HepG2 (cell line): ENCODE data around the gene LRRC8E. TPM values are rescaled to one million over a fixed set of nuclear protein-coding genes. Genes with fewer than 3 reads are reported as not detected.
A peak's percentile ranks its signal among the peaks of the same experiment; 100 is the strongest.

Experiments
- CAMTA2 ChIP-seq: sonication (generic); formaldehyde crosslinking; IDR thresholded peaks from 2 replicates; pipeline ENCODE4 v1.4.0; 2020; ENCODE audit warnings: mild to moderate bottlenecking, missing genetic modification reagents, borderline replicate concordance
- CERS6 ChIP-seq: sonication (generic); formaldehyde crosslinking; IDR thresholded peaks from 2 replicates; pipeline ENCODE4 v1.5.0; 2020; ENCODE audit warnings: missing genetic modification reagents
- DNMT3B ChIP-seq: conservative IDR thresholded peaks from 2 replicates; pipeline ENCODE4 v1.6.1; 2016; ENCODE audit warnings: missing biosample characterization, control low read depth
- FOXO1 ChIP-seq: sonication (generic); formaldehyde crosslinking; IDR thresholded peaks from 2 replicates; pipeline ENCODE4 v1.4.0; 2020; ENCODE audit warnings: missing genetic modification reagents
- HINFP ChIP-seq: sonication (generic); formaldehyde crosslinking; IDR thresholded peaks from 2 replicates; pipeline ENCODE4 v1.4.0; 2020; ENCODE audit warnings: low read depth, mild to moderate bottlenecking, missing genetic modification reagents
- HMG20B ChIP-seq: conservative IDR thresholded peaks from 2 replicates; pipeline ENCODE4 v1.6.1; 2016; ENCODE audit warnings: missing genetic modification reagents, missing compliant biosample characterization
- HNRNPH1 ChIP-seq: fragments of 200-400 bp; formaldehyde crosslinking; optimal IDR thresholded peaks from 2 replicates; pipeline ENCODE3; 2017; ENCODE audit warnings: mild to moderate bottlenecking, low read depth, low read length
- IRX3 ChIP-seq: sonication (generic); formaldehyde crosslinking; IDR thresholded peaks from 2 replicates; pipeline ENCODE4 v1.8.1; 2023; ENCODE audit warnings: mild to moderate bottlenecking, low read depth, missing genetic modification reagents, borderline replicate concordance
- MTF2 ChIP-seq: sonication (generic); formaldehyde crosslinking; IDR thresholded peaks from 2 replicates; pipeline ENCODE4 v1.5.0; 2020; ENCODE audit warnings: missing genetic modification reagents, borderline replicate concordance
- MYNN ChIP-seq: sonication (generic); formaldehyde crosslinking; IDR thresholded peaks from 2 replicates; pipeline ENCODE4 v1.4.0; 2020; ENCODE audit warnings: mild to moderate bottlenecking, low read depth, missing genetic modification reagents
- NPAS2 ChIP-seq: sonication (generic); formaldehyde crosslinking; IDR thresholded peaks from 2 replicates; pipeline ENCODE4 v1.8.0; 2022; ENCODE audit warnings: mild to moderate bottlenecking, missing genetic modification reagents, borderline replicate concordance
- NRL ChIP-seq: sonication (generic); formaldehyde crosslinking; IDR thresholded peaks from 2 replicates; pipeline ENCODE4 v1.5.0; 2020; ENCODE audit warnings: missing genetic modification reagents, mild to moderate bottlenecking, moderate library complexity, borderline replicate concordance
- PHF8 ChIP-seq: sonication (generic); formaldehyde crosslinking; IDR thresholded peaks from 2 replicates; pipeline ENCODE4 v1.5.0; 2020; ENCODE audit warnings: missing genetic modification reagents
- POLR2G ChIP-seq: fragments of 200-400 bp; formaldehyde crosslinking; IDR thresholded peaks from 2 replicates; pipeline ENCODE4 v1.6.1; 2018; ENCODE audit warnings: mild to moderate bottlenecking, low read depth, low read length, moderate library complexity
- SIX1 ChIP-seq: sonication (generic); formaldehyde crosslinking; IDR thresholded peaks from 2 replicates; pipeline ENCODE4 v1.4.0; 2020; ENCODE audit warnings: missing genetic modification reagents, borderline replicate concordance
- SMAD9 ChIP-seq: sonication (generic); formaldehyde crosslinking; IDR thresholded peaks from 2 replicates; pipeline ENCODE4 v1.5.1; 2020; ENCODE audit warnings: mild to moderate bottlenecking, missing genetic modification reagents
- SOX5 ChIP-seq: IDR thresholded peaks from 2 replicates; pipeline ENCODE4 v1.6.1; 2016; ENCODE audit warnings: borderline replicate concordance
- TAF1 ChIP-seq: sonication (generic); formaldehyde crosslinking; IDR thresholded peaks from 2 replicates; pipeline ENCODE4 v1.4.0; 2020; ENCODE audit warnings: missing genetic modification reagents
- ZBTB4 ChIP-seq: sonication (generic); formaldehyde crosslinking; IDR thresholded peaks from 2 replicates; pipeline ENCODE4 v1.4.0; 2020; ENCODE audit warnings: missing genetic modification reagents, mild to moderate bottlenecking, borderline replicate concordance
- ZFP36L2 ChIP-seq: sonication (generic); formaldehyde crosslinking; IDR thresholded peaks from 2 replicates; pipeline ENCODE4 v1.4.0; 2020; ENCODE audit warnings: missing genetic modification reagents
- ZFP41 ChIP-seq: sonication (generic); formaldehyde crosslinking; IDR thresholded peaks from 2 replicates; pipeline ENCODE4 v1.4.0; 2020; ENCODE audit warnings: mild to moderate bottlenecking, missing genetic modification reagents, borderline replicate concordance
- ZFP82 ChIP-seq: sonication (generic); formaldehyde crosslinking; IDR thresholded peaks from 2 replicates; pipeline ENCODE4 v1.5.1; 2020; ENCODE audit warnings: mild to moderate bottlenecking, missing genetic modification reagents, borderline replicate concordance
- ZNF3 ChIP-seq: IDR thresholded peaks from 2 replicates; pipeline ENCODE4 v1.7.0; 2017; ENCODE audit warnings: inconsistent platforms
- ZNF335 ChIP-seq: sonication (generic); formaldehyde crosslinking; IDR thresholded peaks from 2 replicates; pipeline ENCODE4 v1.4.0; 2020; ENCODE audit warnings: missing genetic modification reagents
- ZNF383 ChIP-seq: sonication (generic); formaldehyde crosslinking; IDR thresholded peaks from 2 replicates; pipeline ENCODE4 v1.4.0; 2020; ENCODE audit warnings: missing genetic modification reagents, mild to moderate bottlenecking, borderline replicate concordance
- ZNF501 ChIP-seq: sonication (generic); formaldehyde crosslinking; IDR thresholded peaks from 2 replicates; pipeline ENCODE4 v1.5.1; 2020; ENCODE audit warnings: mild to moderate bottlenecking, moderate library complexity, missing genetic modification reagents
- ZNF775 ChIP-seq: sonication (generic); formaldehyde crosslinking; IDR thresholded peaks from 2 replicates; pipeline ENCODE4 v1.4.0; 2020; ENCODE audit warnings: missing genetic modification reagents, mild to moderate bottlenecking, moderate library complexity, borderline replicate concordance
- polyA plus RNA-seq, 8 experiments: library from polyadenylated mRNA; depleted of rRNA in 3 of 8; stranded (reverse) in 7 of 8; unstranded in 1 of 8; fragments of >200 nt; fragmentation: Illumina TruSeq in 4 of 8; extraction: Trizol in 4 of 8; gene quantifications; 2 replicates each; pipeline versions ENCODE4 v1.2.1 to v1.2.3, GENCODE V29; 2011 to 2016; ENCODE audit warnings: low read depth in 4 of 8, missing spikeins in 1 of 8, mixed read lengths in 1 of 8; ENCODE audit not compliant: insufficient read depth in 1 of 8
- total RNA-seq, 5 experiments: library from RNA; depleted of rRNA; stranded (reverse); fragments of >200 nt; fragmentation: Illumina TruSeq; extraction: Trizol; gene quantifications; 2 replicates each; pipeline ENCODE4 v1.2.3, GENCODE V29; 2016; ENCODE audit warnings: low read depth in 1 of 5

The LRRC8E gene
- total and polyA plus RNA-seq, 2 of the 13 experiments (the other 11 are each of a cell fraction or from before 2014, with no cell fraction given) = 8.0 to 10.3 TPM

GRCh38 chr19:7897292-7897691, 9.0 kb downstream of the LRRC8E start (continued):
- no peak for TF ChIP-seq ZFP41 (CRISPR knock-in tag)
- no peak for TF ChIP-seq ZFP36L2
- no peak for TF ChIP-seq ZNF335
- TF ChIP-seq SOX5 (CRISPR knock-in tag) = peak; percentile 19; the same call in 1 of the 2 replicates
- no peak for TF ChIP-seq ZBTB4 (CRISPR knock-in tag)
- no peak for TF ChIP-seq TAF1 (CRISPR knock-in tag)
- TF ChIP-seq SMAD9 (CRISPR knock-in tag) = no peak
- TF ChIP-seq HMG20B = no peak
- no peak for TF ChIP-seq ZNF383 (CRISPR knock-in tag)
- no peak for TF ChIP-seq ZNF3 (CRISPR knock-in tag)
- TF ChIP-seq POLR2G = no peak
- no peak for TF ChIP-seq FOXO1 (CRISPR knock-in tag)
- TF ChIP-seq CAMTA2 (CRISPR knock-in tag) = no peak
- no peak for TF ChIP-seq HNRNPH1
- no peak for TF ChIP-seq NPAS2 (CRISPR knock-in tag)
- no peak for TF ChIP-seq ZFP82 (CRISPR knock-in tag)
- TF ChIP-seq ZNF775 = no peak
- no peak; the same call in 1 of the 2 replicates for TF ChIP-seq NRL (CRISPR knock-in tag)
- TF ChIP-seq CERS6 (CRISPR knock-in tag) = no peak
- TF ChIP-seq PHF8 (CRISPR knock-in tag) = no peak
- TF ChIP-seq SIX1 (CRISPR knock-in tag) = no peak
- TF ChIP-seq DNMT3B (CRISPR knock-in tag) = no peak
- peak; percentile 53; the same call in 1 of the 2 replicates for TF ChIP-seq ZNF501 (CRISPR knock-in tag)
- TF ChIP-seq HINFP (CRISPR knock-in tag) = no peak
- no peak for TF ChIP-seq MYNN (CRISPR knock-in tag)
- no peak for TF ChIP-seq MTF2 (CRISPR knock-in tag)
- TF ChIP-seq IRX3 (CRISPR knock-in tag) = no peak
